Measurements from ENCODE around the gene SLC16A7.

Gene SLC16A7

DNA sequence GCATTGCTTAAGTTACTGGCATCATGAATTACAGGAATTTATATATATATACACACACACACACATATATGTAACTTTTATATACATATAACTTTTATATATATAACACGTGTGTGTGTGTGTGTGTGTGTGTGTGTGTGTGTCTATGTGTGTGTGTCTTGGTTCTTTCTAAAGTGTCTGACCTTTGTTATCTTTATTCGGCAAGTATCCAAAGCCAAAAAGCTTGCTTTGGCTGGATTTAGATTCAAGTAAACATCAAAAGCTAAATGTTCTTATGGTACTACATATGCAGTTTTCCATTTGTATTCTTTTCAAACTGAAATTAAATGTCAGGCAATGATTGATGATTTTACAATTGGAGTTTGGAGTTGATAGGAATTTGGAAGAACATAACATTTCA is 69.9 kb downstream of the SLC16A7 start:
- TF ChIP-seq, protein P1, sequence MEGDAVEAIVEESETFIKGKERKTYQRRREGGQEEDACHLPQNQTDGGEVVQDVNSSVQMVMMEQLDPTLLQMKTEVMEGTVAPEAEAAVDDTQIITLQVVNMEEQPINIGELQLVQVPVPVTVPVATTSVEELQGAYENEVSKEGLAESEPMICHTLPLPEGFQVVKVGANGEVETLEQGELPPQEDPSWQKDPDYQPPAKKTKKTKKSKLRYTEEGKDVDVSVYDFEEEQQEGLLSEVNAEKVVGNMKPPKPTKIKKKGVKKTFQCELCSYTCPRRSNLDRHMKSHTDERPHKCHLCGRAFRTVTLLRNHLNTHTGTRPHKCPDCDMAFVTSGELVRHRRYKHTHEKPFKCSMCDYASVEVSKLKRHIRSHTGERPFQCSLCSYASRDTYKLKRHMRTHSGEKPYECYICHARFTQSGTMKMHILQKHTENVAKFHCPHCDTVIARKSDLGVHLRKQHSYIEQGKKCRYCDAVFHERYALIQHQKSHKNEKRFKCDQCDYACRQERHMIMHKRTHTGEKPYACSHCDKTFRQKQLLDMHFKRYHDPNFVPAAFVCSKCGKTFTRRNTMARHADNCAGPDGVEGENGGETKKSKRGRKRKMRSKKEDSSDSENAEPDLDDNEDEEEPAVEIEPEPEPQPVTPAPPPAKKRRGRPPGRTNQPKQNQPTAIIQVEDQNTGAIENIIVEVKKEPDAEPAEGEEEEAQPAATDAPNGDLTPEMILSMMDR (IDR thresholded peaks at IDR 0.05; ENCODE audit: extremely low read depth, missing control alignments): no peak
- no peak for DNase-seq (ENCODE audit: low spot score)

DNA sequence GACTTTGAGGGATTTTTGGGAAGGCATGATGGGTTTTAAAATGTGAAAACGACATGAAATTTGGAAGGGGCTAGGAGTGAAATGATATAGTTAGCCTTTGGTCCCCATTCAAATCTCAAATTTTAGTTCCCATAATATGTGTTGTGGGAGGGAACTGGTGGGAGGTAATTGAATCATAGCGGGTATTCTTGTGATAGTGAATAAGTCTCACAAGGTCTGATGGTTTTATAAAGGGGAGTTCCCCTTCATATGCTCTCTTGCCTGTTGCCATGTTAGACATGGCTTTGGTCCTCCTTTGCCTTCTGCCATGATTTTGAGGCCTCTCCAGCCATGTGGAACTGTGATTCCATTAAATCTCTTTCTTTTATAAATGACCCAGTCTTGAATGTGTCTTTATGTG is 72.8 kb downstream of the SLC16A7 start:
- TF ChIP-seq, protein P1 (IDR thresholded peaks at IDR 0.05; ENCODE audit: extremely low read depth, missing control alignments): no peak
- DNase-seq (ENCODE audit: low spot score): no peak

DNA sequence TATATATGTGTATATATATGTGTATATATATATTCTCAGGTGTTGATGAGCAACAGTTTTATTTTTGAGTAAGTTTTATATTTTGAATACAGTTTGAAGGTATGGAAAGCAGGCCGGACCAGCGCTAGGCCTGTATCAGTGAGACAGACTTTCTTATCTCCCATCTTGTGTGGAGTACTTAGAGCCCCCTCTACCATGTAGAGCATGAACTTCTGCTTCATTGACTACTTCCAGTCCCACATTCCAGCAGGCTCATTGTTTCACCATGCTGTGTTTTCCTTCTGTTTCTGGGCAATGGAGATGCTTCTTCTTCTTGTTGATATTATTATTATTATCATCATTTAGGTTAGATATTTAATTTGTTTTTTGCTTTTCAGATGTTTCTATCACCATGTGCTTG is 76.4 kb downstream of the SLC16A7 start:
- TF ChIP-seq, protein P1 (IDR thresholded peaks at IDR 0.05; ENCODE audit: extremely low read depth, missing control alignments): no peak

DNA sequence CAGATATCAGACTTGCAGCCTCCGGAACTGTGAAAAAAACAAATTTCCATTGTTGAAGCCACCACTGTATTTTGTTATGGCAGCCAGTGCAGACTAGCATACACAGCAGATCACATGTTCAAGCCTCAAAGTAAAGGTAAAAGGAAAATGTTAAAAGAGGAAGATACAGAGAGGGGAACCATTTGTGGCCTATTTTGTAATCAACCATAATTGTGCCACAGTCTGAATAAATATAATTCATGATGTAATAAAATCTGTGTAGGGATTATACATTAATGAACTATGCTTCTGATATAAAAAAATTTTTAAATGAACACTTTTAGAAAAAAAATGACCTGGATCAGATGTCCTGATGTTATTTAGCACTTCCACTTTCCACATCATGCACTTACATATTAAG is 79.6 kb downstream of the SLC16A7 start:
- TF ChIP-seq, protein P1 (IDR thresholded peaks at IDR 0.05; ENCODE audit: extremely low read depth, missing control alignments): no peak
- no peak for DNase-seq (ENCODE audit: low spot score)

More for the DNA sequence above, 76.4 kb downstream of the SLC16A7 start:
- DNase-seq (ENCODE audit: low spot score): no peak

DNA sequence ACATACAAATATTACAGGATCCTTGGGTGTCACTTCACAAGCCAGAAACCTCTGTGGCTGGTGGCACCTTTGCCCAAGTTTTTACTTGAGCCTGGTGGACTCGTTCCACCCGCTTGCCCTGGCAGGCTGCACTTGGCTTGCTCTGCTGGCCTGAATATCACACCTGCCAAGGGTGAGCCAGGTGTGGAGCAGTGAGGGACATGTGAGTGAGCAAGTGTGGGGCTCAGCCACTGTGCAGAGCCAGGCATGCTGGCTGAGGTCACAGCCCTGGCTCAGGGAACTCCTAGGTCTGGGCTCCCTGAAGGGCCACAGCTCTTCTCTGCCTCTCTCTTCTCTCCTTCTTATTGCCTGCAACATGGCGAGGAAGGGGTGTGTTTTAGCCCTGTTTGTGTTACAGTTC is 82.0 kb downstream of the SLC16A7 start:
- DNase-seq (ENCODE audit: low spot score): no peak
- TF ChIP-seq, protein P1 (IDR thresholded peaks at IDR 0.05; ENCODE audit: extremely low read depth, missing control alignments): no peak

DNA sequence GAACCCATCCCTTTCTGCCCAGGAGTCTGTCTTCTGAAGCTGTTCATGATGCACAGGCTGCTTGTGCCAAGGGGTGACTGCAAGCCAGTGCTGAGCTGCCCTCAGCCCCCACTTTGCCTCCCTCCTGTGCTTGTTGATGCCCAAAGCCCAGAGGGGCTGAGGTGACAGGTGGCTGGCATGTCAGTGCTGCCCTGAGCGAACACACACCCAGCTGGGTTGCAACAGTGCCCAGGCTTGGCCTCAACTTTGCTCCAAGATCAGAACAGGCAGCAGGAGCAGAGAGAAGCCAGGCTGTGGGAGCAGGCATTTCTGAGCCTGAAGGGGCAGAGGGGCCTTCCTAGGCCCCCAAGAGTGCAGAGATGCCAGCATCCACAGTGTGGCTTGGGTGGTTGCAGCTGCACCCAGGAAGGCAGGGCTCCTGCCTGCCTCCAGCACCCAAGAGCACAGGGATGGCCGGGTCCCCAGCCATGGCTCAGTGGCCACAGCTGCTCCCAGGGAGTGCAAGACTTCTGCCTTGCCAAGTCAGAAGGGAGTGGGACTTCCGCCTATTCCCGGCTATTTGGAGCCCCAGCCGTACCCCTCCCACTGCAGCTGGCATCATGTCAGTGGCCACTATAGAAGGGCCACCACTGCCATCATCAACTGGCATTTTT is 83.1 kb downstream of the SLC16A7 start:
- TF ChIP-seq, protein P1 (IDR thresholded peaks at IDR 0.05; ENCODE audit: extremely low read depth, missing control alignments): no peak
- DNase-seq (ENCODE audit: low spot score): no peak

DNA sequence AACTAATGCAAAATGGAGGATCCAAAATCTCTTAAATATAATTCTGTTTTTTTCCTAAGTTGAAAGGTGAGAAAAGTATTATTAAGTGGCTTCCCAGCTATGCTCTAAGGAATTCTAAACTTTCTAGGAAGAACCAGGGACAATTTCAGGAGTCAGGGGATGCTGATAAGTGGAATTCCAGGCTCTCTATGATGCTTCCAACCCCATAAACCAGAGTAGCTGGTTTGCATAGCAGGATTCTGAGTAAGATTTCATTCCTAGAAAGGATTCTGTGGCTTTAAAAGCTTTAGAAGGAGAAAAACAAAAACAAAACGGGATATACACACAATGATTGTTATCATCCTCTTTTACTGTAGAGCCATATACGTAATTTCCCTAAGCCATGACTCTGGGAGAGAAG is 93.9 kb downstream of the SLC16A7 start:
- DNase-seq (ENCODE audit: low spot score): no peak
- TF ChIP-seq, protein P1 (IDR thresholded peaks at IDR 0.05; ENCODE audit: extremely low read depth, missing control alignments): no peak
